Esophagus squamous epithelium (tissue), 5 donors: ENCODE results near the gene HOXB13. TPM values are rescaled to one million over a fixed set of nuclear protein-coding genes. Genes with fewer than 3 reads are reported as not detected.

Source experiments
- DNase-seq: peaks from one replicate; lab custom pipeline; 2025; lab: John Stamatoyannopoulos, UW
- H3K27ac ChIP-seq, 4 donors: fragments of 200-600 bp; sonication (generic); one replicate each; pipeline ENCODE4 v1.5.1; 2016 to 2019; ENCODE audit warnings: mild to moderate bottlenecking in 1 of 4
- H3K27me3 ChIP-seq, 4 donors: fragments of 200-600 bp; sonication (generic); 1 replicate in 3 of 4; 2 replicates in 1 of 4; pipeline versions ENCODE4 v1.5.1 to v1.6.0; 2017 to 2021; ENCODE audit warnings: antibody characterized with exemption in 1 of 4
- H3K36me3 ChIP-seq, 3 donors: fragments of 200-600 bp; sonication (generic); one replicate each; pipeline ENCODE4 v1.5.1; 2016 to 2019
- H3K4me1 ChIP-seq, 3 donors: fragments of 200-600 bp; sonication (generic); one replicate each; pipeline ENCODE4 v1.5.1; 2017 to 2019
- H3K4me3 ChIP-seq, 4 donors: fragments of 200-600 bp; sonication (generic); 1 replicate in 3 of 4; 2 replicates in 1 of 4; pipeline ENCODE4 v1.5.1; 2016 to 2019; ENCODE audit warnings: mild to moderate bottlenecking in 2 of 4, moderate library complexity in 1 of 4
- H3K9me3 ChIP-seq, 3 donors: fragments of 200-600 bp; sonication (generic); one replicate each; pipeline ENCODE4 v1.5.1; 2016 to 2019
- CTCF ChIP-seq, 6 experiments: fragments of 450-650 bp in 4 of 6; fragments of 200-600 bp in 2 of 6; sonication (generic) in 2 of 6; IDR thresholded peaks; one replicate each; pipeline ENCODE4 v1.5.1; 2016 to 2019; ENCODE audit warnings: antibody characterized with exemption in 6 of 6, mild to moderate bottlenecking in 4 of 6, moderate library complexity in 4 of 6
- POLR2A ChIP-seq, 4 donors: fragments of 450-650 bp; IDR thresholded peaks; one replicate each; pipeline ENCODE4 v1.6.1; 2017; ENCODE audit warnings: antibody characterized with exemption in 4 of 4, mild to moderate bottlenecking in 4 of 4, moderate library complexity in 3 of 4
- WGBS, 2 donors: methylation state at CpG; one replicate each; pipeline ENCODE4 v1.1.5; 2018; 5-methylcytosine and 5-hydroxymethylcytosine counted together
- intact Hi-C: fragments of 100-400 bp; cut with DNase I; formaldehyde crosslinking; loops from one replicate; pipeline ENCODE4 v1.15.0; 2022
- total RNA-seq, 4 donors: library from RNA; depleted of rRNA; stranded (reverse); fragments of >200 nt; gene quantifications; one replicate each; pipeline ENCODE4 v1.1.0, GENCODE V29; 2016
- donor health status: DM: yes; HTN: yes; CAD: no.

Gene HOXB13
- total RNA-seq, 4 donors from 2014 or later = not detected

- no peak for DNase-seq
- whole genome bisulfite sequencing, 2 donors = 20 to 28% methylated on average over 10 to 13 of the region's 14 CpGs
- no peak overlapping the region for H3K27ac ChIP-seq
- H3K27me3 ChIP-seq = peaks cover 29 to 100% (median 68%) of the 10 kb centered on the region in 4 donors
- no peaks in the 10 kb centered on the region for H3K9me3 ChIP-seq
- no peak for TF ChIP-seq POLR2A (IDR thresholded peaks at IDR 0.05)
- TF ChIP-seq CTCF (IDR thresholded peaks at IDR 0.05) = no peak
- peaks cover 0 to 22% (median 0%) of the 10 kb centered on the region in 3 donors for H3K4me1 ChIP-seq
- H3K4me3 ChIP-seq = no peak overlapping the region
- intact Hi-C loops = no loop called here
- no peaks in the 10 kb centered on the region for H3K36me3 ChIP-seq
Measured at GRCh38 chr17:48734333-48735061, 5.9 kb upstream of the HOXB13 start.

GRCh38 chr17:48733632-48734328, 5.2 kb upstream of the HOXB13 start:
- intact Hi-C loops = no loop called here
- Histone ChIP-seq H3K36me3 (no peaks in the 10 kb centered on the region), H3K9me3 (no peaks in the 10 kb centered on the region), H3K27me3 (peaks cover 36 to 100% (median 68%) of the 10 kb centered on the region in 4 donors), H3K4me3 (no peak overlapping the region), H3K4me1 (peaks cover 0 to 22% (median 5%) of the 10 kb centered on the region in 3 donors), H3K27ac (no peak overlapping the region)
- TF ChIP-seq POLR2A (IDR thresholded peaks at IDR 0.05) (no peak), CTCF (IDR thresholded peaks at IDR 0.05) (no peak)
- no peak for DNase-seq
- 23 to 31% methylated on average over 12 to 16 of the region's 22 CpGs for WGBS, 2 donors

GRCh38 chr17:48732688-48733629, 4.4 kb upstream of the HOXB13 start:
- WGBS, 2 donors = 8 to 14% methylated on average over 18 to 37 of the region's 50 CpGs
- DNase-seq = no peak
- TF ChIP-seq CTCF (IDR thresholded peaks at IDR 0.05) (no peak), POLR2A (IDR thresholded peaks at IDR 0.05) (no peak)
- H3K36me3 ChIP-seq = no peaks in the 10 kb centered on the region
- peaks cover 42 to 100% (median 67%) of the 10 kb centered on the region in 4 donors for H3K27me3 ChIP-seq
- no peak overlapping the region for H3K27ac ChIP-seq
- H3K4me3 ChIP-seq = no peak overlapping the region
- H3K4me1 ChIP-seq = peaks cover 0 to 24% (median 11%) of the 10 kb centered on the region in 3 donors
- no peaks in the 10 kb centered on the region for H3K9me3 ChIP-seq
- intact Hi-C loops = no loop called here

- no peak for DNase-seq
- Histone ChIP-seq H3K4me3 (no peak overlapping the region), H3K27ac (no peak overlapping the region), H3K36me3 (no peaks in the 10 kb centered on the region), H3K4me1 (peaks cover 0 to 25% (median 11%) of the 10 kb centered on the region in 3 donors), H3K9me3 (no peaks in the 10 kb centered on the region), H3K27me3 (peaks cover 49 to 100% (median 70%) of the 10 kb centered on the region in 4 donors)
- no peak for TF ChIP-seq POLR2A (IDR thresholded peaks at IDR 0.05)
- intact Hi-C loops = no loop called here
Measured at GRCh38 chr17:48731355-48731754, 2.8 kb upstream of the HOXB13 start.

GRCh38 chr17:48730240-48730550, 1.6 kb upstream of the HOXB13 start:
- 32 to 55% methylated on average over 3 of the region's 3 CpGs for WGBS, 2 donors

More at GRCh38 chr17:48730240-48730550, 1.6 kb upstream of the HOXB13 start:
- Histone ChIP-seq H3K27me3 (peaks cover 55 to 100% (median 76%) of the 10 kb centered on the region in 4 donors), H3K27ac (no peak overlapping the region), H3K36me3 (no peaks in the 10 kb centered on the region), H3K4me1 (peaks cover 0 to 29% (median 13%) of the 10 kb centered on the region in 3 donors), H3K4me3 (no peak overlapping the region), H3K9me3 (no peaks in the 10 kb centered on the region)
- no peak for TF ChIP-seq CTCF (IDR thresholded peaks at IDR 0.05)
- DNase-seq = no peak
- intact Hi-C loops = no loop called here
